ENCODE measurements around the gene DNM3. TPM values are rescaled to one million over a fixed set of nuclear protein-coding genes. Genes with fewer than 3 reads are reported as not detected.
A peak's percentile ranks its signal among the peaks of the same experiment; 100 is the strongest.

Gene DNM3
- total and polyA plus RNA-seq, 10 of the 15 experiments (the other 5 are each of a cell fraction or from before 2014, with no cell fraction given), result 0.03 to 1.5 (median 0.08) TPM; not detected in 3

DNA sequence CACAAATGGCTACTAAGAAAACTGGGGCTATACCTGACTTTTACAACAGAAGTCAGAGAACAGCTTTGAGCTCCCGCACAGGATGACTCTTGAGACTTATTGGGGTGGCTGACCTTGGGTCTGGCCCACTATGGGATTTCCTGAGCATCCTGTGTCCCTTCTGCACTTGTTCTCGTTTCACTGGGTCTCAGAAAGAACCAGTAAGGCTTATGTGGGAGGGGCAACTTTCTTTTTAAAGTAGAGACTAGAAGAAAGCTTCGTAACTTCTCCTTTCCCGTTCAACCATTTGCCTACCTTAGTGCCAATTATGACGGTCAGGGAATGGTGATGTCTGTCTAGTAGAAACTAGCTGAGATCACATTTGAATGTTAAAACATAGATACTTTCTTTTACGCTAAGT, 519.7 kb downstream of the DNM3 start:
- TF ChIP-seq PBX3 (IDR thresholded peaks at IDR 0.05; ENCODE audit: insufficient replicate concordance, low read depth, low read length), result peak; percentile 67
- peak; percentile 47; the same call in 1 of the 2 replicates for TF ChIP-seq NFYB (IDR thresholded peaks at IDR 0.05; ENCODE audit: insufficient read depth, low read depth, low read length)
- TF ChIP-seq ZSCAN29 (IDR thresholded peaks at IDR 0.05), result no peak
- TF ChIP-seq, protein P1, sequence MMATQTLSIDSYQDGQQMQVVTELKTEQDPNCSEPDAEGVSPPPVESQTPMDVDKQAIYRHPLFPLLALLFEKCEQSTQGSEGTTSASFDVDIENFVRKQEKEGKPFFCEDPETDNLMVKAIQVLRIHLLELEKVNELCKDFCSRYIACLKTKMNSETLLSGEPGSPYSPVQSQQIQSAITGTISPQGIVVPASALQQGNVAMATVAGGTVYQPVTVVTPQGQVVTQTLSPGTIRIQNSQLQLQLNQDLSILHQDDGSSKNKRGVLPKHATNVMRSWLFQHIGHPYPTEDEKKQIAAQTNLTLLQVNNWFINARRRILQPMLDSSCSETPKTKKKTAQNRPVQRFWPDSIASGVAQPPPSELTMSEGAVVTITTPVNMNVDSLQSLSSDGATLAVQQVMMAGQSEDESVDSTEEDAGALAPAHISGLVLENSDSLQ (IDR thresholded peaks at IDR 0.05), result peak; percentile 89
- TF ChIP-seq RAD51 (IDR thresholded peaks at IDR 0.05), result no peak
- TF ChIP-seq, protein P2, sequence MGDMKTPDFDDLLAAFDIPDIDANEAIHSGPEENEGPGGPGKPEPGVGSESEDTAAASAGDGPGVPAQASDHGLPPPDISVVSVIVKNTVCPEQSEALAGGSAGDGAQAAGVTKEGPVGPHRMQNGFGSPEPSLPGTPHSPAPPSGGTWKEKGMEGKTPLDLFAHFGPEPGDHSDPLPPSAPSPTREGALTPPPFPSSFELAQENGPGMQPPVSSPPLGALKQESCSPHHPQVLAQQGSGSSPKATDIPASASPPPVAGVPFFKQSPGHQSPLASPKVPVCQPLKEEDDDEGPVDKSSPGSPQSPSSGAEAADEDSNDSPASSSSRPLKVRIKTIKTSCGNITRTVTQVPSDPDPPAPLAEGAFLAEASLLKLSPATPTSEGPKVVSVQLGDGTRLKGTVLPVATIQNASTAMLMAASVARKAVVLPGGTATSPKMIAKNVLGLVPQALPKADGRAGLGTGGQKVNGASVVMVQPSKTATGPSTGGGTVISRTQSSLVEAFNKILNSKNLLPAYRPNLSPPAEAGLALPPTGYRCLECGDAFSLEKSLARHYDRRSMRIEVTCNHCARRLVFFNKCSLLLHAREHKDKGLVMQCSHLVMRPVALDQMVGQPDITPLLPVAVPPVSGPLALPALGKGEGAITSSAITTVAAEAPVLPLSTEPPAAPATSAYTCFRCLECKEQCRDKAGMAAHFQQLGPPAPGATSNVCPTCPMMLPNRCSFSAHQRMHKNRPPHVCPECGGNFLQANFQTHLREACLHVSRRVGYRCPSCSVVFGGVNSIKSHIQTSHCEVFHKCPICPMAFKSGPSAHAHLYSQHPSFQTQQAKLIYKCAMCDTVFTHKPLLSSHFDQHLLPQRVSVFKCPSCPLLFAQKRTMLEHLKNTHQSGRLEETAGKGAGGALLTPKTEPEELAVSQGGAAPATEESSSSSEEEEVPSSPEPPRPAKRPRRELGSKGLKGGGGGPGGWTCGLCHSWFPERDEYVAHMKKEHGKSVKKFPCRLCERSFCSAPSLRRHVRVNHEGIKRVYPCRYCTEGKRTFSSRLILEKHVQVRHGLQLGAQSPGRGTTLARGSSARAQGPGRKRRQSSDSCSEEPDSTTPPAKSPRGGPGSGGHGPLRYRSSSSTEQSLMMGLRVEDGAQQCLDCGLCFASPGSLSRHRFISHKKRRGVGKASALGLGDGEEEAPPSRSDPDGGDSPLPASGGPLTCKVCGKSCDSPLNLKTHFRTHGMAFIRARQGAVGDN (IDR thresholded peaks at IDR 0.05), result 0 out of 2 replicates have a peak, but pooled peaks have one; percentile 4
- DNase-seq (ENCODE audit: low read depth, low spot score), result no peak
- ChIA-PET POLR2A (interaction anchor here (0.9 to 5.9 kb wide), 8 partner anchors 13 to 35 kb away, joined by 3 to 73 read pairs (median 42); no protein-coding TSS in a partner anchor), CTCF (interaction anchor here (3.8 to 5.6 kb wide), 5 partner anchors 13 to 181 kb away, joined by 16 to 131 read pairs (median 64); no protein-coding TSS in a partner anchor), SMC1A (ENCODE audit: uncharacterized antibody, unreplicated experiment) (interaction anchor here (1.1 to 15.3 kb wide), 12 partner anchors 8 to 271 kb away, joined by 3 to 489 read pairs (median 10); no protein-coding TSS in a partner anchor), RAD21 (ENCODE audit: unreplicated experiment) (interaction anchor here (2.0 to 13.2 kb wide), 7 partner anchors 15 to 270 kb away, joined by 7 to 407 read pairs (median 75); no protein-coding TSS in a partner anchor)
- Histone ChIP-seq H3K9ac (ENCODE audit: control insufficient read depth, insufficient read depth, low read length) (peak overlapping the region; percentile 25; the same call in 1 of the 2 replicates), H3K36me3 (ENCODE audit: control insufficient read depth in 2 of 2, insufficient read depth in 2 of 2, low read length in 1 of 2) (no peaks in the 10 kb centered on the region), H3K79me2 (ENCODE audit: control insufficient read depth, insufficient read depth, low read length) (no peaks in the 10 kb centered on the region), H4K20me1 (ENCODE audit: control insufficient read depth, insufficient read depth) (no peaks in the 10 kb centered on the region), H3K4me1 (ENCODE audit: control insufficient read depth, insufficient read depth, low read length) (peaks cover 47% of the 10 kb centered on the region), H3K9me3 (replicated peaks; ENCODE audit: control insufficient read depth, insufficient read depth, low read length) (peaks cover 7% of the 10 kb centered on the region), H3K4me2 (ENCODE audit: control insufficient read depth, insufficient read depth) (peak overlapping the region; percentile 46), H3K4me3 (no peak overlapping the region), H3K27me3 (replicated peaks in 1 of 2; ENCODE audit: control insufficient read depth in 2 of 2, insufficient read depth in 2 of 2, low read length in 1 of 2) (no peaks in the 10 kb centered on the region), H2AFZ (ENCODE audit: control insufficient read depth, low read depth, low read length) (peak overlapping the region; percentile 76), H3K27ac (ENCODE audit: control insufficient read depth, insufficient read depth) (peak overlapping the region; percentile 96)
- FAIRE-seq, result no peak
- in situ Hi-C loops (cut with MboI), result no loop called here
- no TSS peak for BruUV-seq (replicated peaks)
- 0% methylated on average over 6 of the region's 6 CpGs for WGBS (ENCODE audit: insufficient coverage, insufficient replicate concordance, low lambda C conversion rate, missing lambda C conversion rate)
- ATAC-seq, result peak; percentile 22
- intact Hi-C loops (cut with micrococcal nuclease; ENCODE audit: unreplicated experiment), result no loop called here

All from GM12878 (cell line).